Central memory CD4-positive, alpha-beta T cell (primary cell): ENCODE data around the gene MC1R.

ENCODE experiments used
- DNase-seq: peaks from one replicate; pipeline ENCODE4 v3.0.0; 2022

MC1R gene

GRCh38 chr16:89897204-89897603 lies 21.5 kb upstream of the MC1R start:
- no peak for DNase-seq

GRCh38 chr16:89898201-89898967 lies 20.3 kb upstream of the MC1R start:
- no peak for DNase-seq

- no peak for DNase-seq
Measured at GRCh38 chr16:89899879-89900481, 18.7 kb upstream of the MC1R start.

- no peak for DNase-seq
Measured at GRCh38 chr16:89900885-89901284, 17.8 kb upstream of the MC1R start.

- no peak for DNase-seq
Measured at GRCh38 chr16:89902980-89903379, 15.7 kb upstream of the MC1R start.

- DNase-seq = no peak
Measured at GRCh38 chr16:89903908-89904515, 14.7 kb upstream of the MC1R start.

GRCh38 chr16:89904606-89905510 lies 13.8 kb upstream of the MC1R start:
- no peak for DNase-seq

- no peak for DNase-seq
Measured at GRCh38 chr16:89905511-89906139, 13.0 kb upstream of the MC1R start.

GRCh38 chr16:89906140-89907025 lies 12.3 kb upstream of the MC1R start:
- DNase-seq = no peak

- DNase-seq = no peak
Measured at GRCh38 chr16:89907055-89907814, 11.4 kb upstream of the MC1R start.

GRCh38 chr16:89908236-89908635 lies 10.4 kb upstream of the MC1R start:
- no peak for DNase-seq

- DNase-seq = peak; percentile 61
Measured at GRCh38 chr16:89909777-89910716, 8.6 kb upstream of the MC1R start.

GRCh38 chr16:89910717-89911354 lies 7.8 kb upstream of the MC1R start:
- DNase-seq = no peak

- DNase-seq = no peak
Measured at GRCh38 chr16:89911375-89911774, 7.3 kb upstream of the MC1R start.

- DNase-seq = no peak
Measured at GRCh38 chr16:89912143-89912542, 6.5 kb upstream of the MC1R start.

GRCh38 chr16:89912627-89913026 lies 6.0 kb upstream of the MC1R start:
- DNase-seq = no peak

- no peak for DNase-seq
Measured at GRCh38 chr16:89913408-89914387, 5.0 kb upstream of the MC1R start.
